ENCODE data around the gene LDHB.

LDHB gene

GRCh38 chr12:21690704-21691368 is 33.2 kb upstream of the LDHB start:
- no peaks in the 10 kb centered on the region for H3K79me2 ChIP-seq (ENCODE audit: insufficient read depth, low read depth)
- H3K4me1 ChIP-seq (ENCODE audit: low read depth, poor library complexity, severe bottlenecking): no peaks in the 10 kb centered on the region
- no peaks in the 10 kb centered on the region for H3K27me3 ChIP-seq (ENCODE audit: insufficient read depth, low read depth)
- H4K20me1 ChIP-seq (ENCODE audit: insufficient read depth): no peaks in the 10 kb centered on the region
- no peak overlapping the region for H3K27ac ChIP-seq
- H3K36me3 ChIP-seq (ENCODE audit: insufficient read depth): no peaks in the 10 kb centered on the region
- no peak overlapping the region for H3K4me3 ChIP-seq (IDR thresholded peaks at IDR 0.05; ENCODE audit: insufficient read depth, low read depth, low read length)
- H3K4me2 ChIP-seq: no peak overlapping the region
- no peak overlapping the region for H2AFZ ChIP-seq (ENCODE audit: low read depth)
- no peak overlapping the region for H3K9ac ChIP-seq
- no peak for TF ChIP-seq CTCF (conservative IDR thresholded peaks at IDR 0.05; ENCODE audit: low read depth, low read length)

- Histone ChIP-seq H3K9ac (no peak overlapping the region), H3K27ac (no peak overlapping the region), H3K4me3 (IDR thresholded peaks at IDR 0.05; ENCODE audit: insufficient read depth, low read depth, low read length) (no peak overlapping the region), H3K79me2 (ENCODE audit: insufficient read depth, low read depth) (no peaks in the 10 kb centered on the region), H3K27me3 (ENCODE audit: insufficient read depth, low read depth) (no peaks in the 10 kb centered on the region), H3K4me2 (no peak overlapping the region), H3K36me3 (ENCODE audit: insufficient read depth) (no peaks in the 10 kb centered on the region), H3K4me1 (ENCODE audit: low read depth, poor library complexity, severe bottlenecking) (no peaks in the 10 kb centered on the region), H4K20me1 (ENCODE audit: insufficient read depth) (no peaks in the 10 kb centered on the region), H2AFZ (ENCODE audit: low read depth) (no peak overlapping the region)
- no peak for TF ChIP-seq CTCF (conservative IDR thresholded peaks at IDR 0.05; ENCODE audit: low read depth, low read length)
Observed at GRCh38 chr12:21683115-21683514, 25.5 kb upstream of the LDHB start.

- H2AFZ ChIP-seq (ENCODE audit: low read depth): no peak overlapping the region
- H3K4me1 ChIP-seq (ENCODE audit: low read depth, poor library complexity, severe bottlenecking): no peaks in the 10 kb centered on the region
- H3K4me3 ChIP-seq (IDR thresholded peaks at IDR 0.05; ENCODE audit: insufficient read depth, low read depth, low read length): no peak overlapping the region
- H3K36me3 ChIP-seq (ENCODE audit: insufficient read depth): no peaks in the 10 kb centered on the region
- TF ChIP-seq CTCF (conservative IDR thresholded peaks at IDR 0.05; ENCODE audit: low read depth, low read length): no peak
- no peak overlapping the region for H3K4me2 ChIP-seq
- no peaks in the 10 kb centered on the region for H3K27me3 ChIP-seq (ENCODE audit: insufficient read depth, low read depth)
- no peaks in the 10 kb centered on the region for H4K20me1 ChIP-seq (ENCODE audit: insufficient read depth)
- no peaks in the 10 kb centered on the region for H3K79me2 ChIP-seq (ENCODE audit: insufficient read depth, low read depth)
- H3K9ac ChIP-seq: no peak overlapping the region
- H3K27ac ChIP-seq: no peak overlapping the region
Observed at GRCh38 chr12:21678959-21679358, 21.3 kb upstream of the LDHB start.

GRCh38 chr12:21677622-21678277 is 20.1 kb upstream of the LDHB start:
- no peaks in the 10 kb centered on the region for H3K27me3 ChIP-seq (ENCODE audit: insufficient read depth, low read depth)
- no peak overlapping the region for H3K4me3 ChIP-seq (IDR thresholded peaks at IDR 0.05; ENCODE audit: insufficient read depth, low read depth, low read length)
- H3K36me3 ChIP-seq (ENCODE audit: insufficient read depth): no peaks in the 10 kb centered on the region
- H3K79me2 ChIP-seq (ENCODE audit: insufficient read depth, low read depth): no peaks in the 10 kb centered on the region
- no peak for TF ChIP-seq CTCF (conservative IDR thresholded peaks at IDR 0.05; ENCODE audit: low read depth, low read length)
- no peaks in the 10 kb centered on the region for H4K20me1 ChIP-seq (ENCODE audit: insufficient read depth)
- no peak overlapping the region for H3K4me2 ChIP-seq
- no peak overlapping the region for H2AFZ ChIP-seq (ENCODE audit: low read depth)
- no peak overlapping the region for H3K27ac ChIP-seq
- no peak overlapping the region for H3K9ac ChIP-seq
- H3K4me1 ChIP-seq (ENCODE audit: low read depth, poor library complexity, severe bottlenecking): no peaks in the 10 kb centered on the region
